Kidney (tissue), 14 donors: ENCODE measurements around the gene FOXF2. TPM values are rescaled to one million over a fixed set of nuclear protein-coding genes. Genes with fewer than 3 reads are reported as not detected.

Experiments used
- DNase-seq, 5 donors: peaks; one replicate each; pipeline ENCODE4 v3.0.0-alpha.2; 2013 to 2020
- FAIRE-seq: peaks from 2 replicates; lab custom pipeline; 2012; peaks lifted over from hg19 to GRCh38; lab: Jason Lieb, UNC
- H3K27ac ChIP-seq, 2 donors: one replicate each; pipeline ENCODE4 v1.7.0; 2013; ENCODE audit warnings: low read depth in 2 of 2, low read length in 2 of 2, inconsistent platforms in 1 of 2
- H3K27me3 ChIP-seq: one replicate; pipeline ENCODE4 v1.7.1; 2013; ENCODE audit warnings: low read length, inconsistent platforms; ENCODE audit not compliant: control insufficient read depth, insufficient read depth
- H3K36me3 ChIP-seq, 3 donors: one replicate each; pipeline versions ENCODE4 v1.7.0 to v1.7.1; 2013; ENCODE audit warnings: low read length in 3 of 3, control low read depth in 1 of 3, inconsistent platforms in 1 of 3; ENCODE audit not compliant: insufficient read depth in 3 of 3, control insufficient read depth in 2 of 3
- H3K4me1 ChIP-seq, 3 donors: one replicate each; pipeline versions ENCODE4 v1.7.0 to v1.7.1; 2013; ENCODE audit warnings: low read length in 3 of 3, inconsistent platforms in 1 of 3, low read depth in 1 of 3; ENCODE audit not compliant: control insufficient read depth in 2 of 3, insufficient read depth in 2 of 3
- H3K4me3 ChIP-seq, 3 donors: one replicate each; pipeline versions ENCODE4 v1.7.0 to v1.8.1; 2013; ENCODE audit warnings: low read length in 3 of 3, control low read depth in 1 of 3, inconsistent platforms in 1 of 3
- H3K9ac ChIP-seq, 3 donors: one replicate each; pipeline versions ENCODE4 v1.7.0 to v1.7.1; 2013; ENCODE audit warnings: low read length in 3 of 3, control low read depth in 1 of 3, inconsistent platforms in 1 of 3
- H3K9me3 ChIP-seq, 3 donors: one replicate each; pipeline versions ENCODE4 v1.7.0 to v1.7.1; 2013; ENCODE audit warnings: low read length in 3 of 3, control low read depth in 1 of 3, inconsistent platforms in 1 of 3; ENCODE audit not compliant: control insufficient read depth in 2 of 3, insufficient read depth in 1 of 3
- intact Hi-C: fragments of 100-400 bp; cut with DNase I; formaldehyde crosslinking; loops from one replicate; pipeline ENCODE4 v1.11.1; 2022
- polyA plus RNA-seq: library from polyadenylated mRNA; stranded (reverse); fragments of 350-450 nt; fragmentation: Illumina TruSeq; extraction: RNeasy Lipid Tissue Mini Kit (QIAGEN cat#74804); gene quantifications from one replicate; pipeline ENCODE4 v1.2.3, GENCODE V29; 2014; ENCODE audit warnings: low read depth, low replicate concordance; ENCODE audit not compliant: insufficient read depth
- total RNA-seq: library from RNA; stranded (reverse); fragmentation: NEBNext Ultra II Directional; extraction: Animal tissue kit (Norgen Biotek cat#: 25700); gene quantifications from one replicate; pipeline ENCODE4 v1.2.1, GENCODE V29; 2021
- TF ChIP-seq, protein P1 (sequence below): IDR thresholded peaks from 3 replicates; pipeline ENCODE4 v1.5.1; 2012; ENCODE audit warnings: mild to moderate bottlenecking, moderate library complexity, borderline replicate concordance; ENCODE audit not compliant: insufficient read depth; ENCODE audit errors: extremely low read depth
- donor health status: control.
- donor health status: control.
- donor health status: control.
- donor health status: control.
- donor health status: control.
- donor health status: DM: yes; HTN: yes; CAD: no.
- donor health status: Normal renal cell carcinoma (clear cell type).

FOXF2 gene
- total and polyA plus RNA-seq, 2 donors from 2014 or later: 0.44 TPM; not detected in 1

DNA sequence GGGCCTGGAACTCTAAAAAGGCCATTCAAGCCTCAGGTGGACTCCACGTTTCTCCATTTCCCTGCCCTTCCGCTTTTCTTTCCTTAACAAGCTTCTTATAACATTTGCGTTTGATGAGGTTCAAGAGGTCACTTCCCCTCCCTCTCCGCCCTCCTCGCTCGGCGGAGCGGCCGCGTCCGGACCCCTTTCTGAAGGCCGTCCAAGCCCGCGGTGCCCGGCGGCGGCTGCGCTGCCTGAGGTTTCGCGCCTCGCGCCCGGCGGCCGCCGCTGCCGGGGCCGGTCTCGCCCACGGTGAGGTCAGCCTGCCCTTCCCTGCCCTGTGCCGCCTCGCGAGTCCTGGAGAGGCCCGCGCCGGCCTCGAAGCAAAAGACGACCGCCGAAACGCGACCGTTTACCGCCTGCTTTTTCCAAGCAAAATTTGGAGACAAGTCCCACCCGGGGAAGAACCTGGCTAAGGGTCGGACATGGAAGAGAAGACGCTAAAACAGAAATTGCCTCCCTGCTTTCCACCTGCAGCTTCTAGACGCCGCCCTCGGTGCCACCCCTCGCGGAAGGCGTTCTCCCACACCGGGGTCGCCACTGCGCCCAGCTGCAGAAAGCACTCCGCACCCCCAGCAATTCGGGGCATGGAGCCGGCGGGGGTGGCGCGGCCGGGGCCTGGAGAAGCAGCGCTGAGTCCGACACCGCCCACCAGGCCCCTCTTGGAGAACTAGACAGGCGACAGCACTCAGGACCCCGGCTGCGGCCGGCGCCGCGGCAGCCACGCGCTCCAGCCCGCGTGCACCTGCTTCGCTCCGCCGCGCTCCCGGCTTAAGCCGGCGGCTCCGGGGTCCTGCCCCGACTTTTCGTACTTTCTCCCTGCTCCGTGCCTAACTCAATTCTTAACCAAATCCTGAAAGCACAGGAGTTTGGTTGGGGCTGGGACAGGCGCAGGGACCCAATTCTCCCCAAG is 11.0 kb upstream of the FOXF2 start:
- peaks cover 59% of the 10 kb centered on the region for H3K27me3 ChIP-seq
- H3K9ac ChIP-seq: no peak overlapping the region
- intact Hi-C loops: no loop called here
- no peak overlapping the region for H3K4me3 ChIP-seq
- DNase-seq (peak in 2 of 5 donors; percentile 46 to 52), FAIRE-seq (no peak)
- peaks cover 0 to 19% (median 0%) of the 10 kb centered on the region in 3 donors for H3K4me1 ChIP-seq
- no peaks in the 10 kb centered on the region for H3K36me3 ChIP-seq
- H3K27ac ChIP-seq: no peak overlapping the region
- H3K9me3 ChIP-seq: no peaks in the 10 kb centered on the region
- TF ChIP-seq, protein P1, sequence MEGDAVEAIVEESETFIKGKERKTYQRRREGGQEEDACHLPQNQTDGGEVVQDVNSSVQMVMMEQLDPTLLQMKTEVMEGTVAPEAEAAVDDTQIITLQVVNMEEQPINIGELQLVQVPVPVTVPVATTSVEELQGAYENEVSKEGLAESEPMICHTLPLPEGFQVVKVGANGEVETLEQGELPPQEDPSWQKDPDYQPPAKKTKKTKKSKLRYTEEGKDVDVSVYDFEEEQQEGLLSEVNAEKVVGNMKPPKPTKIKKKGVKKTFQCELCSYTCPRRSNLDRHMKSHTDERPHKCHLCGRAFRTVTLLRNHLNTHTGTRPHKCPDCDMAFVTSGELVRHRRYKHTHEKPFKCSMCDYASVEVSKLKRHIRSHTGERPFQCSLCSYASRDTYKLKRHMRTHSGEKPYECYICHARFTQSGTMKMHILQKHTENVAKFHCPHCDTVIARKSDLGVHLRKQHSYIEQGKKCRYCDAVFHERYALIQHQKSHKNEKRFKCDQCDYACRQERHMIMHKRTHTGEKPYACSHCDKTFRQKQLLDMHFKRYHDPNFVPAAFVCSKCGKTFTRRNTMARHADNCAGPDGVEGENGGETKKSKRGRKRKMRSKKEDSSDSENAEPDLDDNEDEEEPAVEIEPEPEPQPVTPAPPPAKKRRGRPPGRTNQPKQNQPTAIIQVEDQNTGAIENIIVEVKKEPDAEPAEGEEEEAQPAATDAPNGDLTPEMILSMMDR: no peak

- Histone ChIP-seq H3K36me3 (no peaks in the 10 kb centered on the region), H3K9me3 (no peaks in the 10 kb centered on the region), H3K4me3 (no peak overlapping the region), H3K27ac (no peak overlapping the region), H3K27me3 (peaks cover 58% of the 10 kb centered on the region), H3K4me1 (peaks cover 0 to 19% (median 0%) of the 10 kb centered on the region in 3 donors), H3K9ac (no peak overlapping the region)
- FAIRE-seq: no peak
- peak in 1 of 5 donors; percentile 46 for DNase-seq
- TF ChIP-seq, protein P1: no peak
- intact Hi-C loops: no loop called here
These were observed 10.2 kb upstream of the FOXF2 start for GRCh38 chr6:1379017-1379787.

GRCh38 chr6:1379788-1380147 is 9.6 kb upstream of the FOXF2 start:
- H3K36me3 ChIP-seq: no peaks in the 10 kb centered on the region
- H3K27me3 ChIP-seq: peaks cover 63% of the 10 kb centered on the region
- DNase-seq: peak in 1 of 5 donors; percentile 29
- H3K4me1 ChIP-seq: peaks cover 0 to 19% (median 0%) of the 10 kb centered on the region in 3 donors
- no peaks in the 10 kb centered on the region for H3K9me3 ChIP-seq
- intact Hi-C loops: no loop called here
- H3K4me3 ChIP-seq: no peak overlapping the region
- H3K9ac ChIP-seq: no peak overlapping the region
- TF ChIP-seq, protein P1: no peak
- no peak overlapping the region for H3K27ac ChIP-seq
- no peak for FAIRE-seq
